OCI-LY7 (cell line): Measurements from ENCODE around the gene RAB26.
"Not testable (repeated sequence)": the region's sequence is repeated elsewhere in the genome, so short reads cannot be mapped to it uniquely, and the experiment has no call there.

Experiments used
- EZH2phosphoT487 ChIP-seq: fragments of 200-600 bp; sonication (generic); IDR thresholded peaks from 2 replicates; pipeline ENCODE4 v1.6.1; 2018; ENCODE audit warnings: low read depth, borderline replicate concordance, mild to moderate bottlenecking, mixed run types, antibody characterized with exemption, low read length, moderate library complexity, mixed read lengths
- TF ChIP-seq, protein P1 (sequence below): fragments of 200-600 bp; sonication (generic); conservative IDR thresholded peaks from 2 replicates; pipeline ENCODE4 v1.5.1; 2014; ENCODE audit warnings: mild to moderate bottlenecking, antibody characterized with exemption, low read length, moderate library complexity, mixed read lengths

DNA sequence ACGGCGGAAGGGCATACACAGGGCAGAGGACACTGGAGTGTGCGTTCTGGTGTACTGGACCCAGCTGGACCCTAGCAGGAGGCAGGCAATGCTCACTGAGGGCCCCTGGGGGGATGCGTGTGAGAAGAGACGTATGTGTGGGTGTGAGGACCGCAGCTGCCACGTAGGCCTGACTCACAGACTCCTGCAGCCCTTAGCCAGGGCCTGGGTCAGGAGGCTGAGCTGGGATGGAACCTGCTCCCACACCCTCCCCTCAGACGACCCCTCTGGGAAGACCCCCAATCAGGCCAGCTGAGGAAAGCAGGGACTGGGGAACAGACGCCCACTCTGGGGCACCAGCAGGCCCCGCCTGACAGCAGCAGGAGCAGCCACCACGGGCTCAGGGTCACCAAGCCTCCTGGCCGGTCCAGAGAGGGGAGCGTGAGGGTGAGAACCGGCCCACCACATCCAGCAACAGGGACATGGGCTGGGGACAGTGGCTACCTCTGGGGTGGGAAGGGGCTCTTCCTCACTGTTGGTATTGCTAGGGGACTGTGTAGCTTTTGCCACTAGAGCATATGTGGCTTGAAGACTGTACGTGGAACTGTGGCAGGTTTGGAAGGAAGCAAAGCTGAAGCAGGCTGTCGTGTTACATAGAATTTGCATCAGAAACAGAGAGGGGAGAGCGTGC, 41.2 kb upstream of the RAB26 start:
- TF ChIP-seq, protein P1, sequence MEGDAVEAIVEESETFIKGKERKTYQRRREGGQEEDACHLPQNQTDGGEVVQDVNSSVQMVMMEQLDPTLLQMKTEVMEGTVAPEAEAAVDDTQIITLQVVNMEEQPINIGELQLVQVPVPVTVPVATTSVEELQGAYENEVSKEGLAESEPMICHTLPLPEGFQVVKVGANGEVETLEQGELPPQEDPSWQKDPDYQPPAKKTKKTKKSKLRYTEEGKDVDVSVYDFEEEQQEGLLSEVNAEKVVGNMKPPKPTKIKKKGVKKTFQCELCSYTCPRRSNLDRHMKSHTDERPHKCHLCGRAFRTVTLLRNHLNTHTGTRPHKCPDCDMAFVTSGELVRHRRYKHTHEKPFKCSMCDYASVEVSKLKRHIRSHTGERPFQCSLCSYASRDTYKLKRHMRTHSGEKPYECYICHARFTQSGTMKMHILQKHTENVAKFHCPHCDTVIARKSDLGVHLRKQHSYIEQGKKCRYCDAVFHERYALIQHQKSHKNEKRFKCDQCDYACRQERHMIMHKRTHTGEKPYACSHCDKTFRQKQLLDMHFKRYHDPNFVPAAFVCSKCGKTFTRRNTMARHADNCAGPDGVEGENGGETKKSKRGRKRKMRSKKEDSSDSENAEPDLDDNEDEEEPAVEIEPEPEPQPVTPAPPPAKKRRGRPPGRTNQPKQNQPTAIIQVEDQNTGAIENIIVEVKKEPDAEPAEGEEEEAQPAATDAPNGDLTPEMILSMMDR: not testable (repeated sequence)
- TF ChIP-seq EZH2phosphoT487: not testable (repeated sequence)
